Motor neuron (in vitro differentiated cells): ENCODE results near the gene OPN5. TPM values are rescaled to one million over a fixed set of nuclear protein-coding genes. Genes with fewer than 3 reads are reported as not detected.
"Not testable (repeated sequence)": the region's sequence is repeated elsewhere in the genome, so short reads cannot be mapped to it uniquely, and the experiment has no call there.

ENCODE experiments used
- ATAC-seq, 8 experiments: fragments of 200-7000 bp; cut with Tn5 transposase; replicated peaks in 6 of 8; 2 replicates each; pipeline ENCODE4 v1.8.0; 2021; ENCODE audit warnings: mild to moderate bottlenecking in 8 of 8, moderate library complexity in 8 of 8
- H3K27ac ChIP-seq, 2 donors: fragments of 250-450 bp; sonication (Bioruptor Pico); 2 replicates each; pipeline ENCODE4 v1.9.0; 2021; ENCODE audit warnings: antibody characterized with exemption in 2 of 2, mild to moderate bottlenecking in 2 of 2, moderate library complexity in 1 of 2
- H3K4me1 ChIP-seq, 2 donors: fragments of 250-450 bp; sonication (Bioruptor Pico); replicated peaks in 1 of 2; 2 replicates each; pipeline ENCODE4 v1.6.1; 2021; ENCODE audit warnings: antibody characterized with exemption in 2 of 2, mild to moderate bottlenecking in 2 of 2, moderate library complexity in 1 of 2
- H3K4me3 ChIP-seq, 5 donors: fragments of 250-450 bp; sonication (Bioruptor Pico); 2 replicates each; pipeline ENCODE4 v1.9.0; 2021; ENCODE audit warnings: antibody characterized with exemption in 5 of 5, mild to moderate bottlenecking in 5 of 5, moderate library complexity in 4 of 5
- WGBS, 10 experiments: fragments of 450-650 bp; shearing (Covaris generic); methylation state at CpG; one replicate each; pipeline ENCODE4 v1.0.0; 2022; 5-methylcytosine and 5-hydroxymethylcytosine counted together
- in situ Hi-C, 9 experiments: fragments of 400-800 bp; cut with MboI; loops; one replicate each; pipeline ENCODE4 v1.15.0; 2021; ENCODE audit warnings: low sequenced_read_pairs in 9 of 9, low pct_unique_long_range_greater_than_20kb in 2 of 9; ENCODE audit not compliant: unreplicated experiment in 9 of 9
- total RNA-seq, 8 experiments: library from RNA; unstranded; fragments of 300-600 nt; gene quantifications; 2 replicates each; pipeline versions ENCODE4 v1.2.3 to v1.2.4, GENCODE V29; 2022

OPN5 gene, protein sequence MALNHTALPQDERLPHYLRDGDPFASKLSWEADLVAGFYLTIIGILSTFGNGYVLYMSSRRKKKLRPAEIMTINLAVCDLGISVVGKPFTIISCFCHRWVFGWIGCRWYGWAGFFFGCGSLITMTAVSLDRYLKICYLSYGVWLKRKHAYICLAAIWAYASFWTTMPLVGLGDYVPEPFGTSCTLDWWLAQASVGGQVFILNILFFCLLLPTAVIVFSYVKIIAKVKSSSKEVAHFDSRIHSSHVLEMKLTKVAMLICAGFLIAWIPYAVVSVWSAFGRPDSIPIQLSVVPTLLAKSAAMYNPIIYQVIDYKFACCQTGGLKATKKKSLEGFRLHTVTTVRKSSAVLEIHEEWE
- 1 to 10 TPM in 1 of 8 experiments, under 1 TPM in 6, not detected in 1; 0.05 to 1.6 (median 0.49) TPM for total RNA-seq

DNA sequence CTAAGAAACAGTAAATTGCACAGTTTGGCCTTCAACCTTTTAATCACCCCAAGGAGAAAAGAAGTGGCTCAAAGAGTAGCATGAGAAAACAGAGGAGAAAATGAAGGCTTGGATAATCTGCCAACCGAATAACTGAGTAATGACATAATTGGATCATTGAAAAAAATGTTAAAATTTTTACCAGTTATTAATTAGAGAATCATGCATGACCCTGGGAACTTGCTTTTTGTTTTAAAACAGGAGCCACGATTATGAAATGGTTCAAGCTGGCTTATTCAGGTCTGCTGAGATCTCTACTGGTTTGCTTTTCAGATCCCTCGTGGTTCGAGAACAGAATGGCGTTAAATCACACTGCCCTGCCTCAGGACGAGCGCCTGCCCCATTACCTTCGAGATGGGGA lies at the start of gene OPN5:
Gene OPN5 (plus strand): TSS at position 301 of the 400 bp plus-strand sequence. CDS start 35 bp downstream, at position 336.
- H3K4me1 ChIP-seq = no peaks in the 10 kb centered on the region
- H3K27ac ChIP-seq = no peak within 1 kb of the TSS
- ATAC-seq = no peak
- WGBS, 10 experiments = 0 to 100% (median 82%) methylated on average over 1 to 8 of the region's 8 CpGs
- no peak within 1 kb of the TSS for H3K4me3 ChIP-seq
- in situ Hi-C loops = loop anchor here in 8 of 9 experiments (10.0 to 25.0 kb wide), 5 partner anchors 147 to 1631 kb away; no protein-coding TSS in a partner anchor

DNA sequence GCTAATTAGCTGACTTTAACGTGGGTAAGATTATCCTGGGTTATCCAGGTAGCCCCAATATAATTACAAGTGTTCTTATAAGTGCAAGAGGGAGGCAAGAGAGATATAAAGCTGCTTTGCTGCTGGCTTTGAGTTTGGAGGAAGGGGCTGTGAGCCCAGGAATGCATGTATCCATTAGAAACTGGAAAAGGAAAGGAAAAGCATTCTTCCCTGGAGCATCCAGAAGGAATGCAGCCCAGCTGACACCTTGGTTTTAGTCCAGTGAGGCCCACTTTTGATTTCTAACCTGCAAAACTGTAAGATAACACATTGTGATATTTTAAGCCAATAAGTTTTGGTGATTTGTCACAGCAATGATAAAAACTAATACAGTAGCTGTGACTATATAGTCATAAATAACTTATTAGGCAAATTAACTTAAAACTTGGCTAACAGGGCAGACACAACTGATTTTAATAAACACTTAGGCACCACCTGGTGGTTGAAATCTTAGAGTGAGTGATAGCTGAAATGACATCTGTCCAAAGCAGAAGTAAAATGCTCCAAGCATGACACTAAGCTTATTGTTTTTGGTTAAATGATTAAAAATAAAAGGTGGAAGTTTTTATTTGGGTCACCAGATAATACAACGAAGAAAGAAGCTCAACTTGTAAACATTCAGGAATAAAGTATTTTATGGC lies 47.8 kb upstream of the OPN5 start:
- no peak overlapping the region for H3K27ac ChIP-seq
- WGBS, 10 experiments = 0 to 100% (median 41%) methylated on average over 1 to 2 of the region's 2 CpGs
- in situ Hi-C loops = no loop called here
- no peak overlapping the region for H3K4me3 ChIP-seq
- peak in 3 of 8 experiments; percentile 15 to 49 (median 35) for ATAC-seq
- H3K4me1 ChIP-seq = peaks cover 0 to 4% of the 10 kb centered on the region in 2 donors

DNA sequence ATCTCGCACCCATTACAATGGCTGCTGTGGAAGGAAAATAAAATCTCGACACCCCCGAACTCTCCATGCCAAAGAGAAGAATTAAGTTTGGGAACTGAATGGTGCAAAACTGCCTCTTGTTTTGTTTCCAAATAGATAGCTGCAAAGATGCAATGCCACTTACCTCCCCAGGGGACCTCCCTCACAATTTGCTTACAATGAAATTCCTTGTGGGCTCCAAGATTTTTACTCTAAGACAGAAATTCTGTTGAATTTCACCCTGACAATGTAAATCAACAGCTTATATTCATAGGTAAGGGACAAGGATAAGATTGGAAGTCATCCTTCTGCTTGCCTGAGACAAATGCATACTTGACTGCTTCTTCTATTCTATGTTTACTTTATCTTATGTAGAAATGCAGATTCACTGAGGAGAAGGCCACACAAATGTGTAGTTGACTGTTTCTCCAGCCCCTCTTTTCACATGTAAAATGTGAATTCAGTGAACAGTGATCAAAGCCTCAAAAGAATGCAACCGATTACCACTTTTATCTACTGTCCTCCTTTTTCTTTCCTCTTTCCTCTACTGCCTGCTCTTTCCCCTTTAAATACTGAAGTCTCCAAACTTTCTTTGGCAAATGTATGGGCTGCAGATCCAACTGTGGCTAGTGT lies 46.9 kb upstream of the OPN5 start:
- no peak overlapping the region for H3K4me3 ChIP-seq
- in situ Hi-C loops = no loop called here
- WGBS, 10 experiments = 0 to 33% (median 19%) methylated on average over 1 to 4 of the region's 4 CpGs
- peaks cover 0 to 4% of the 10 kb centered on the region in 2 donors for H3K4me1 ChIP-seq
- peak in 1 of 8 experiments; percentile 21 for ATAC-seq
- no peak overlapping the region for H3K27ac ChIP-seq

DNA sequence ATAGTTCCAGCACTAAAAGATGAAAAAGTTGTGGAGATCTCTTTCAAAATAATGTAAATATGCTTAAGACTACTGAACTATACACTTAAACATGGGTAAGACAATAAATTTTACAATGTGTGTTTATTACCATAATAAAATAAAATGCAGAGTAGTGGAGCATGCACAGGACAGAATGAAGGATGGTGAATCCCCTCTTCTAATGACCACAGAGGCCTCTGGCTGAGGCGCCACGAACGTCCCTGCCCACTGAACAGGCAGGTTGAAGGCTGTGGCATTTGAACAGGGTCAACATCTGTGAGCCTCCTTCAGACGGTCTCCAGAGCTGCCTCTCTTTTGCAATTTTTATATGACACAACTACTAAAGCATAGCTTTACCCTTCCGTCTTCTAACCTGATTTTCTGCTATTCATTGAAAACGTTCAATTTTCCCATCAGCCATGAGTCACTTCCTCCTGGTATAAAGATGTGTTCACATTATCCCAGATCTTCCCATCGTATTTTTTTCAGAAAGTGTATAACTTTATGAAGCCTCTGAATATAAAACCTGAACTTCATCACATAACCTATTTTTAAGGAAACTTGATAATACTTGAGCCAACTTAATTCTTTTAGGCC lies 45.6 kb upstream of the OPN5 start:
- Histone ChIP-seq H3K4me1 (peaks cover 0 to 4% of the 10 kb centered on the region in 2 donors), H3K27ac (no peak overlapping the region), H3K4me3 (no peak overlapping the region)
- in situ Hi-C loops = no loop called here
- 35 to 81% (median 57%) methylated on average over 3 to 7 of the region's 7 CpGs for WGBS, 10 experiments
- no peak for ATAC-seq

DNA sequence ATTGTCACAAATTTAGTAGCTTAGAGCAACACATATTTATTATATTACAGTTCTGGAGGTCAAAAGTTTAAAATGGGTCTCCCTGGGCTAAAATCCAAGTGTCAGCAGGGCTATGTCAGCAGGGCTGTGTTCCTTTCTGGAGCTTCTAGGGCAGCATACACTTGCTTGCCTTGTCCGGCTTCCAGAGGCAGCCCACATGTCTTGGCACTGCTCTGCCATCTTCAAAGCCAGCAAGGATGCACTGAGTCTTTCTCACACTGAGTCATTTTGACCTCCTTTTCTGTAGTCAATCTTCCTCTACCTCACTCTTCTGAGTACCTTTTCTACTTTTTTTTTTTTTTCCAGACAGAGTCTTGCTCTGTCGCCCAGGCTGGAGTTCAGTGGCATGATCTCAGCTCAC lies 44.4 kb upstream of the OPN5 start:
- H3K27ac ChIP-seq = no peak overlapping the region
- peaks cover 0 to 4% of the 10 kb centered on the region in 2 donors for H3K4me1 ChIP-seq
- peak in 3 of 8 experiments; percentile 13 to 34 (median 15) for ATAC-seq
- 0 to 94% (median 79%) methylated on average over 1 to 2 of the region's 2 CpGs; no CpG with 5 or more reads in 4 of the 10 experiments for WGBS, 10 experiments
- H3K4me3 ChIP-seq = no peak overlapping the region
- in situ Hi-C loops = no loop called here

DNA sequence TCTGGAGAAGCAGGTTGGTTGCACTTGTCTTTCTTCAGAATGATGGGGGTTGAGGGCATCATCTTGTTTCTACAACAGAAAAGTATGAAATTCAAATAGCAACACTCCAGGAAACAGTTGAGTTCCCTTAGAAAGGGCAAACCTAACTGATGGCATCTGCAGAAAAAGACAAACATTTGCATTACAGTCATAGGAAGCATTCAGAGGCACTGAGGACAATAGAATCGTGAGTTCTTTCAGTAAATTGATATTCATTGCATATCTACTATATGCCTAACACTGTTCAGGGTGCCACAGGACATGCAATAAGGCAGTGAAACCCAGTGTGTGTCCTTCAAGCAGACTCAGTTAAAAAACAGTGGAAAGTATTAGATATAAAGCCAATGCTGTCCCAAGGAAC lies 41.1 kb upstream of the OPN5 start:
- WGBS, 10 experiments = 50 to 63% (median 56%) methylated on average over 1 of the region's 1 CpG; no CpG with 5 or more reads in 7 of the 10 experiments
- H3K4me1 ChIP-seq = no peaks in the 10 kb centered on the region
- in situ Hi-C loops = no loop called here
- H3K27ac ChIP-seq = no peak overlapping the region
- ATAC-seq = no peak
- H3K4me3 ChIP-seq = no peak overlapping the region

DNA sequence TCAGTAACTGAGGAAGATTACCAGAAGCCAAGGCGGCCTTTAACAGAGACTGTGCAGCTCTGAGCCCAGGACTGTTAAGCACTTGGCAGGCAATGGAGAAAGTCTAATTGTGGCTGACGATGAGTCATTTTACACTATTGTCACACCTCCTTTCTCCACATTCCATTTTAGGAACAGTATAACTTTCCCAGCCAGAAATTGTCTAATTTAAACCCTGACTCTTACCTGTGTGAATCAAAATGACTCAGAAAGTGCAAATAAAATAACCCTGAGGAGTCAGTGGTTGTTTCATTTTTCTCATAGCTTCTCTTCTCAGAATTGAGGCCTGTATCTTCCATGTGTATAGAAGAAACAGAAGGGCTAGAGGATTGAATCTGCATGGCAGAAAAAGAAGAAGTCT lies 40.0 kb upstream of the OPN5 start:
- in situ Hi-C loops = no loop called here
- peak in 4 of 8 experiments; percentile 39 to 89 (median 64) for ATAC-seq
- no peak overlapping the region for H3K27ac ChIP-seq

DNA sequence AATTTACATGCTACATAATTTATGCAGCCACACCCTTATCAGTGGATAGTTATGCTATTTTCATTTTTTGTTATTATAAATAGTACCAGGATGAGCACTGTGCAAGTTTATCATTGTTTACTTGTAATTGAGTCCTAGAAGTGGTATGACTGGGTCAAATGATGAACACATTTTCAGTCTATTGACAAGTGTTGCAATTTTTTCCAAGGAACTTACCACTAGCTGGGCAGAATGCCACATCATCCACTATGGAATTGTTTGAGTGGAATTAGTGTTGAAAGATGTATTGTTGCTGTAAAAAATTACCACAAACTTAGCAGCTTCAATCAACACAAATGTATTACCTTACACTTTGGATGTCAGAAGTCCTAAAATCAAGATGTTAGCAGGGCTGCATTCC lies 38.1 kb upstream of the OPN5 start:
- peak in 2 of 8 experiments; percentile 23 to 29 for ATAC-seq
- in situ Hi-C loops = no loop called here

More for the DNA sequence above, 40.0 kb upstream of the OPN5 start:
- no peak overlapping the region for H3K4me3 ChIP-seq
- WGBS, 10 experiments = 25 to 100% (median 75%) methylated on average over 1 to 2 of the region's 2 CpGs; no CpG with 5 or more reads in 3 of the 10 experiments
- no peaks in the 10 kb centered on the region for H3K4me1 ChIP-seq

DNA sequence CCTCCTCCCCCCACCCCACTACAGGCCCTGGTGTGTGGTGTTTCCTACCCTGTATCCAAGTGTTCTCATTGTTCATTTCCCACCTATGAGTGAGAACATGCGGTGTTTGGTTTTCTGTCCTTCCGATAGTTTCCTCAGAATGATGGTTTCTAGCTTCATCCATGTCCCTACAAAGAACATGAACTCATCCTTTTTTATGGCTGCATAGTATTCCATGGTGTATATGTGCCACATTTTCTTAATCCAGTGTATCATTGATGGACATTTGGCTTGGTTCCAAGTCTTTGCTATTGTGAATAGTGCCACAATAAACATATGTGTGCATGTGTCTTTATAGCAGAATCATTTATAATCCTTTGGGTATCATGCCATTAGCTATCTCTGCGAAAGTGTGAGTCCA lies 36.6 kb upstream of the OPN5 start:
- ATAC-seq, H3K27ac ChIP-seq, in situ Hi-C loops, H3K4me1 ChIP-seq, H3K4me3 ChIP-seq: not testable (repeated sequence)
- 25 to 100% (median 90%) methylated on average over 1 to 2 of the region's 3 CpGs; no CpG with 5 or more reads in 3 of the 10 experiments for WGBS, 10 experiments

More for the DNA sequence above, 38.1 kb upstream of the OPN5 start:
- no peaks in the 10 kb centered on the region for H3K4me1 ChIP-seq
- no peak overlapping the region for H3K27ac ChIP-seq
- H3K4me3 ChIP-seq = no peak overlapping the region

DNA sequence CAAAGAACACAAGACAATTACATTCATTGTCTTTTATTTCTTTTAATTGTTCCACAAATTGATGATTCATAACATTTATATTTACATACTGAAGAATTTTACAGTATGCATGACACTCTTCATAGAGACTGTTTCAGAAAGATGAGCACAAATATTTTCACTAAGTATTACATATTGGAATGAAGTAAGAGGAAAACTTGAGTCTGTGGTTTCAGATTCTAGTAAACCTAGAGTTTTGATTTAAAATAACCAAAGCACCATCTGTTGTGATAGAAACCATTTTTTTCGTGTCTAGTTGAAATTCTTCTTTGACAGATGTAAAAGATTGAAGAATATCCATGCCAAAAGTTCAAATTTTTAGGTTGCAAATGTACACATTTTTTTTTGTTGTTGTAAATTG lies 32.1 kb upstream of the OPN5 start:
- WGBS, 10 experiments = 0 to 70% (median 48%) methylated on average over 1 of the region's 1 CpG; no CpG with 5 or more reads in 2 of the 10 experiments
- ATAC-seq = no peak
- in situ Hi-C loops = loop anchor here in 2 of 9 experiments (25.0 kb wide), 2 partner anchors 87 to 337 kb away; no protein-coding TSS in a partner anchor
- Histone ChIP-seq H3K27ac (no peak overlapping the region), H3K4me1 (no peaks in the 10 kb centered on the region), H3K4me3 (no peak overlapping the region)

DNA sequence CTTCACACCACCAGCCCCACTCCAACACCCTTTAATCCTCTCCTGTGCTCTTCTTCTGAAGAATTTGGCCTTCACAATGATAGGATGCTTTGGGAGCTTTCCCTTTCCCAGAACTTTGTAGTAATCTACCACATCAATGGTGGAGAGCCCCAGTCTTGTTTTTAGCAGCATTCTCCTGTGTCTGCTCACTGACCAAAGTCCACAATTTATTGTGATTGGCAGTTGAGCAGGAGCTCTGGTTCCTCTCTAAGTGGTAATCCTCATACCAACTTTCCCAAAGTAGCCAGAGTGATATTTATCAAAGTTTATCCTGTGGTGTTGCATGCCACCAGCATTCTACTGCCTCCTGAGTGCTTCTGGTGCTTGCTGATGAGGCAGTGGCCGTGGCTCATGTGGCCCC lies 29.0 kb upstream of the OPN5 start:
- Histone ChIP-seq H3K27ac (no peak overlapping the region), H3K4me3 (no peak overlapping the region), H3K4me1 (no peaks in the 10 kb centered on the region)
- 17 to 80% (median 55%) methylated on average over 1 of the region's 1 CpG; no CpG with 5 or more reads in 6 of the 10 experiments for WGBS, 10 experiments
- ATAC-seq = no peak
- in situ Hi-C loops = loop anchor here in 2 of 9 experiments (25.0 kb wide), 2 partner anchors 90 to 340 kb away; no protein-coding TSS in a partner anchor

DNA sequence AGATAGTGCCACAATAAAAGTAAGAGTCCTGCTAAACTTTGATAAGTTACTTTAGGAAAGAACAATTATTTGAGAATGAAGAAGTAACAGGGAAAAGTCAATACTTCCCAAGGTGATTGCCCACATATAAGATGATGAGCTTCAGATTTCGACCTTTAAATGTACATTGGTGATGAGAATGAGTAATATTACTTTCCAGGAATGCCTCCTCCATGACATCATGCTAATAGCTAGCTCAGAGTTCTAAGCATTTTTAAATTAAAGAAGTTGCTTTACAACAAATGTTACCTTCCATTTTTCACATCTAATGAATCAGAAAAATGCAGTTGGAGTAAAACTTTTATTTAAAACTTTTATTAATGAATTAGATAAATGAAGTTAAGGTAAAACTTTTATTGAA lies 22.5 kb upstream of the OPN5 start:
- in situ Hi-C loops = loop anchor here in 2 of 9 experiments (25.0 kb wide), 2 partner anchors 97 to 347 kb away; no protein-coding TSS in a partner anchor
- Histone ChIP-seq H3K4me3 (no peak overlapping the region), H3K4me1 (no peaks in the 10 kb centered on the region), H3K27ac (no peak overlapping the region)
- 0 to 83% (median 27%) methylated on average over 1 of the region's 1 CpG for WGBS, 10 experiments
- peak in 1 of 8 experiments; percentile 23 for ATAC-seq
